ENCODE data around the gene KRT85.
A peak's percentile ranks its signal among the peaks of the same experiment; 100 is the strongest.
"Not testable (repeated sequence)": the region's sequence is repeated elsewhere in the genome, so short reads cannot be mapped to it uniquely, and the experiment has no call there.

KRT85 gene

DNA sequence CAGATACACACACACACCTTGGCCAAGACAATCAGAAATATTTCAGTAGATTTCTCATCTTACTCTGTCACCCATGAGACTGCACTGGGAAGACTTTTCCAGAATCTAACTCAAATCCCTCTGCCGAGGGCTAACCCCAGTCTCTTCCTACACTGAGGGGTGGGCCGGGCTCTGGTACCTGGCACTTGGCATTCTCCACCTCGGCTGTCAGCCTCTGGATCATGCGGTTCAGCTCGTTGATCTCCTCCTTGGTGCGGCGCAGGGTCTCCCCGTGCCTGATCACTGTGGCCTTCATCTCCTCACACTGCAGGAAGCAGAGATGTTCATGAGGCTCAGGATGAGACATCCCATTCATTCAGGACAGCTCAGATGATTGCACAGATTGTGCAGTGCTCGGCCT, 51.0 kb downstream of the KRT85 start:
- TF ChIP-seq, protein P1, sequence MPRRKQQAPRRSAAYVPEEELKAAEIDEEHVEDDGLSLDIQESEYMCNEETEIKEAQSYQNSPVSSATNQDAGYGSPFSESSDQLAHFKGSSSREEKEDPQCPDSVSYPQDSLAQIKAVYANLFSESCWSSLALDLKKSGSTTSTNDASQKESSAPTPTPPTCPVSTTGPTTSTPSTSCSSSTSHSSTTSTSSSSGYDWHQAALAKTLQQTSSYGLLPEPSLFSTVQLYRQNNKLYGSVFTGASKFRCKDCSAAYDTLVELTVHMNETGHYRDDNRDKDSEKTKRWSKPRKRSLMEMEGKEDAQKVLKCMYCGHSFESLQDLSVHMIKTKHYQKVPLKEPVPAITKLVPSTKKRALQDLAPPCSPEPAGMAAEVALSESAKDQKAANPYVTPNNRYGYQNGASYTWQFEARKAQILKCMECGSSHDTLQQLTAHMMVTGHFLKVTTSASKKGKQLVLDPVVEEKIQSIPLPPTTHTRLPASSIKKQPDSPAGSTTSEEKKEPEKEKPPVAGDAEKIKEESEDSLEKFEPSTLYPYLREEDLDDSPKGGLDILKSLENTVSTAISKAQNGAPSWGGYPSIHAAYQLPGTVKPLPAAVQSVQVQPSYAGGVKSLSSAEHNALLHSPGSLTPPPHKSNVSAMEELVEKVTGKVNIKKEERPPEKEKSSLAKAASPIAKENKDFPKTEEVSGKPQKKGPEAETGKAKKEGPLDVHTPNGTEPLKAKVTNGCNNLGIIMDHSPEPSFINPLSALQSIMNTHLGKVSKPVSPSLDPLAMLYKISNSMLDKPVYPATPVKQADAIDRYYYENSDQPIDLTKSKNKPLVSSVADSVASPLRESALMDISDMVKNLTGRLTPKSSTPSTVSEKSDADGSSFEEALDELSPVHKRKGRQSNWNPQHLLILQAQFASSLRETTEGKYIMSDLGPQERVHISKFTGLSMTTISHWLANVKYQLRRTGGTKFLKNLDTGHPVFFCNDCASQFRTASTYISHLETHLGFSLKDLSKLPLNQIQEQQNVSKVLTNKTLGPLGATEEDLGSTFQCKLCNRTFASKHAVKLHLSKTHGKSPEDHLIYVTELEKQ (tag by site-specific recombination; IDR thresholded peaks at IDR 0.05; ENCODE audit: borderline replicate concordance): no peak
- TF ChIP-seq GLIS2 (tag by site-specific recombination; IDR thresholded peaks at IDR 0.05) (no peak), ZNF292 (tag by site-specific recombination; IDR thresholded peaks at IDR 0.05; ENCODE audit: borderline replicate concordance, low read depth) (no peak)
- POLR2A ChIA-PET: no interaction called here
- CTCF ChIA-PET: interaction anchor here (0.6 to 3.0 kb wide), 10 partner anchors 9 to 590 kb away, joined by 3 to 18 read pairs (median 5); no protein-coding TSS in a partner anchor
- Histone ChIP-seq H3K4me1 (ENCODE audit: control insufficient read depth, insufficient read depth, low read length) (no peaks in the 10 kb centered on the region), H3K9me3 (ENCODE audit: control insufficient read depth, insufficient read depth, low read depth, low read length) (no peaks in the 10 kb centered on the region), H3K4me3 (ENCODE audit: low read depth, low read length) (no peak overlapping the region), H3K27ac (ENCODE audit: extremely low read depth, low read depth, low read length) (no peak overlapping the region), H3K36me3 (ENCODE audit: control insufficient read depth in 2 of 2, insufficient read depth in 1 of 2, low read length in 2 of 2) (no peaks in the 10 kb centered on the region)

- H3K4me1 ChIP-seq (ENCODE audit: control insufficient read depth, insufficient read depth, low read length); H3K27ac ChIP-seq (ENCODE audit: extremely low read depth, low read depth, low read length); H3K4me3 ChIP-seq (ENCODE audit: low read depth, low read length); H3K36me3 ChIP-seq (ENCODE audit: control insufficient read depth in 2 of 2, insufficient read depth in 1 of 2, low read length in 2 of 2); H3K9me3 ChIP-seq (ENCODE audit: control insufficient read depth, insufficient read depth, low read depth, low read length); POLR2A ChIA-PET: not testable (repeated sequence)
- peak; percentile 49; the same call in 1 of the 2 replicates for TF ChIP-seq ZNF600 (tag by site-specific recombination; IDR thresholded peaks at IDR 0.05)
- CTCF ChIA-PET: interaction anchor here (0.6 to 3.0 kb wide), 14 partner anchors 9 to 591 kb away, joined by 3 to 18 read pairs (median 5); no protein-coding TSS in a partner anchor
Observed at GRCh38 chr12:52315721-52316120, 51.6 kb downstream of the KRT85 start.

- no peak overlapping the region for H3K27ac ChIP-seq (ENCODE audit: extremely low read depth, low read depth, low read length)
- H3K36me3 ChIP-seq (ENCODE audit: control insufficient read depth in 2 of 2, insufficient read depth in 1 of 2, low read length in 2 of 2): no peaks in the 10 kb centered on the region
- no peak overlapping the region for H3K4me3 ChIP-seq (ENCODE audit: low read depth, low read length)
- POLR2A ChIA-PET: no interaction called here
- no peaks in the 10 kb centered on the region for H3K4me1 ChIP-seq (ENCODE audit: control insufficient read depth, insufficient read depth, low read length)
- TF ChIP-seq SALL2 (tag by site-specific recombination; IDR thresholded peaks at IDR 0.05; ENCODE audit: borderline replicate concordance) (no peak), ZNF514 (tag by site-specific recombination; IDR thresholded peaks at IDR 0.05) (no peak)
- H3K9me3 ChIP-seq (ENCODE audit: control insufficient read depth, insufficient read depth, low read depth, low read length): no peaks in the 10 kb centered on the region
- CTCF ChIA-PET: interaction anchor here (0.6 to 3.0 kb wide), 9 partner anchors 8 to 157 kb away, joined by 3 to 18 read pairs (median 5); no protein-coding TSS in a partner anchor
Observed at GRCh38 chr12:52314511-52314910, 52.8 kb downstream of the KRT85 start.

GRCh38 chr12:52313926-52314325, 53.4 kb downstream of the KRT85 start:
- H3K4me1 ChIP-seq (ENCODE audit: control insufficient read depth, insufficient read depth, low read length): no peaks in the 10 kb centered on the region
- H3K36me3 ChIP-seq (ENCODE audit: control insufficient read depth in 2 of 2, insufficient read depth in 1 of 2, low read length in 2 of 2): no peaks in the 10 kb centered on the region
- CTCF ChIA-PET: interaction anchor here (1.1 kb wide), 1 partner anchor 34 kb away, joined by 3 read pairs; no protein-coding TSS in a partner anchor
- no peak overlapping the region for H3K27ac ChIP-seq (ENCODE audit: extremely low read depth, low read depth, low read length)
- TF ChIP-seq ZNF221 (tag by site-specific recombination; IDR thresholded peaks at IDR 0.05; ENCODE audit: borderline replicate concordance) (no peak), ZNF324 (tag by site-specific recombination; IDR thresholded peaks at IDR 0.05) (no peak)
- H3K4me3 ChIP-seq (ENCODE audit: low read depth, low read length): no peak overlapping the region
- no peaks in the 10 kb centered on the region for H3K9me3 ChIP-seq (ENCODE audit: control insufficient read depth, insufficient read depth, low read depth, low read length)
- POLR2A ChIA-PET: interaction anchor here (0.5 kb wide), 1 partner anchor 20 kb away, joined by 6 read pairs; no protein-coding TSS in a partner anchor

DNA sequence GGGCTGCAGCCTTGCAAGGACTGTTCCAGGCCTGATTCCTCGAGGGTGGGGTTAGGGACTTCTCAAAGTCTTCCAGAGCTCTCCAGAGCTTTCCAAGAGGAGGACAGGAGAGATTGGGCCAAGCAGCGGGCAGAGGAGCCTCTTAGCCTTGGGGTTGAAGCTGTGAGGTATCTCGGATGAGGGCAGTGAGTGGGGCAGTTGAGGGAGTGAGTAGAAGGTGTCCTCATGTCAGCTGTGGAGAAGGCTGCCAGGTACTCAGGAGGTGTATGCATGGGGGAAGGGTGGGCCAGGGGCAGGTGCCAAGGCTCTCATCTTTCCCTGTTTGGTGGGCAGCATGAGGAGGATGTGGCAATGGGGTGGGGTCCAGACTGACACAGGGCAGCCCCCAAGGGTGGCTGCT, 53.8 kb downstream of the KRT85 start:
- H3K4me3 ChIP-seq (ENCODE audit: low read depth, low read length): no peak overlapping the region
- H3K36me3 ChIP-seq (ENCODE audit: control insufficient read depth in 2 of 2, insufficient read depth in 1 of 2, low read length in 2 of 2): no peaks in the 10 kb centered on the region
- POLR2A ChIA-PET: interaction anchor here (0.5 kb wide), 1 partner anchor 19 kb away, joined by 6 read pairs; no protein-coding TSS in a partner anchor
- H3K4me1 ChIP-seq (ENCODE audit: control insufficient read depth, insufficient read depth, low read length): no peaks in the 10 kb centered on the region
- CTCF ChIA-PET: interaction anchor here (0.5 to 5.1 kb wide), 5 partner anchors 14 to 590 kb away, joined by 3 to 41 read pairs (median 4); no protein-coding TSS in a partner anchor
- no peak for TF ChIP-seq ZBTB21 (tag by site-specific recombination; IDR thresholded peaks at IDR 0.05)
- no peak for TF ChIP-seq IKZF3 (tag by site-specific recombination; IDR thresholded peaks at IDR 0.05)
- no peak for TF ChIP-seq ZNF311 (tag by site-specific recombination; IDR thresholded peaks at IDR 0.05; ENCODE audit: borderline replicate concordance)
- no peak for TF ChIP-seq ZNF560 (tag by site-specific recombination; IDR thresholded peaks at IDR 0.05; ENCODE audit: borderline replicate concordance)
- no peak for TF ChIP-seq ZNF654 (tag by site-specific recombination; IDR thresholded peaks at IDR 0.05; ENCODE audit: low read depth)
- H3K27ac ChIP-seq (ENCODE audit: extremely low read depth, low read depth, low read length): no peak overlapping the region
- no peaks in the 10 kb centered on the region for H3K9me3 ChIP-seq (ENCODE audit: control insufficient read depth, insufficient read depth, low read depth, low read length)
